Psoas muscle (tissue), 8 donors: ENCODE results near the gene GPLD1. TPM values are rescaled to one million over a fixed set of nuclear protein-coding genes. Genes with fewer than 3 reads are reported as not detected.

Experiments used
- ATAC-seq, 4 donors: fragments of 200-7000 bp; cut with Tn5 transposase; one replicate each; pipeline ENCODE4 v1.9.1; 2020; ENCODE audit warnings: moderate library complexity in 3 of 4, mild to moderate bottlenecking in 2 of 4
- DNase-seq, 2 donors: peaks; one replicate each; pipeline ENCODE4 v3.0.0-alpha.2; 2020
- H3K27ac ChIP-seq: fragments of 200-600 bp; one replicate; pipeline ENCODE4 v1.8.0; 2022
- H3K27me3 ChIP-seq, 3 donors: fragments of 200-600 bp in 1 of 3; one replicate each; pipeline versions ENCODE4 v1.6.1 to v1.8.0; 2013 to 2022; ENCODE audit warnings: low read length in 2 of 3, mild to moderate bottlenecking in 2 of 3, moderate library complexity in 1 of 3; ENCODE audit not compliant: insufficient read depth in 3 of 3
- H3K36me3 ChIP-seq, 2 donors: fragments of 200-600 bp in 1 of 2; one replicate each; pipeline versions ENCODE4 v1.6.1 to v1.8.0; 2013 to 2022; ENCODE audit warnings: low read depth in 1 of 2, mild to moderate bottlenecking in 1 of 2, moderate library complexity in 1 of 2; ENCODE audit not compliant: insufficient read depth in 1 of 2
- H3K4me1 ChIP-seq: fragments of 200-600 bp; one replicate; pipeline ENCODE4 v1.8.0; 2022
- H3K4me3 ChIP-seq: fragments of 200-600 bp; one replicate; pipeline ENCODE4 v1.8.0; 2022; ENCODE audit warnings: mild to moderate bottlenecking
- H3K9me3 ChIP-seq: fragments of 200-600 bp; one replicate; pipeline ENCODE4 v1.8.0; 2022
- WGBS, 3 donors: extraction: QIAGEN DNeasy Blood & Tissue Kit; methylation state at CpG; one replicate each; pipeline versions ENCODE4 v1.1.6 to v1.1.7; 2013; 5-methylcytosine and 5-hydroxymethylcytosine counted together
- intact Hi-C, 2 donors: fragments of 100-400 bp; cut with DNase I; formaldehyde crosslinking; loops; one replicate each; pipeline versions ENCODE4 v1.11.0 to v1.14.2; 2022
- polyA plus RNA-seq, 3 donors: library from polyadenylated mRNA; stranded (reverse); fragments of 200-250 nt; gene quantifications; one replicate each; pipeline ENCODE4 v1.2.3, GENCODE V29; 2013
- total RNA-seq, 4 donors: library from RNA; stranded (reverse); fragmentation: NEBNext Ultra II Directional in 2 of 4; extraction: Animal tissue kit (Norgen Biotek cat#: 25700) in 2 of 4; gene quantifications; one replicate each; pipeline versions ENCODE4 v1.2.1 to v1.2.4, GENCODE V29; 2021 to 2023
- TF ChIP-seq, protein P1 (sequence below): fragments of 200-600 bp; IDR thresholded peaks from one replicate; pipeline ENCODE4 v1.8.0; 2022; ENCODE audit warnings: antibody characterized with exemption
- donor health status: healthy with polysubstance abuse.
- donor health status: DM: no; HTN: no; CAD: no; lungs with moderate emphysema.
- donor health status: Bipolar disorder and iron deficiency.
- donor health status: healthy.
- donor health status: DM: yes; HTN: yes; CAD: no.
- donor health status: DM: no; HTN: no; CAD: no.
- donor health status: DM: no; HTN: no; CAD: no.
- donor health status: DM: yes; HTN: yes; CAD: no.

The GPLD1 gene
- total and polyA plus RNA-seq, 7 donors = 0.25 to 1.1 (median 0.38) TPM

DNA sequence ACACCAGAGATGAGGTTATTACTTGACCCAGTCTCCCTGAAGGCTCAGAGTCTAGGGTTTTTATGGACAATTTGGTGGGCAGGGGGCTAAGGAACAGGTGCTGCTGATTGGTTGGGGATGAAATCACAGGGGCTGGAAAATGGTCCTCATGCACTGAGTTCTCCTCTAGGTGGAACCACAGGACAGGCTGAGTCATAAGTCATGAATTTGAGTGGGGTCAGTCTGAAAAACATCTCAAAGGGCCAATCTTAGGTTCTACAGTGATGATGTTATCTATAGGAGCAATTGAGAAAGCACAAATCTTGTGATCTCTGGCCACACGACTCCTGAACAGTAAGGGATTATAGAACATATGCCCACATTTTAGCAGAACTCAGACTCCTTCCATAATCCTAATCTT lies 92.6 kb downstream of the GPLD1 start:
- DNase-seq (no peak), ATAC-seq (no peak)
- Histone ChIP-seq H3K36me3 (no peaks in the 10 kb centered on the region), H3K4me3 (no peak overlapping the region), H3K27me3 (peaks cover 0 to 1% (median 0%) of the 10 kb centered on the region in 3 donors), H3K4me1 (peaks cover 10% of the 10 kb centered on the region), H3K9me3 (peaks cover 4% of the 10 kb centered on the region), H3K27ac (no peak overlapping the region)
- TF ChIP-seq, protein P1, sequence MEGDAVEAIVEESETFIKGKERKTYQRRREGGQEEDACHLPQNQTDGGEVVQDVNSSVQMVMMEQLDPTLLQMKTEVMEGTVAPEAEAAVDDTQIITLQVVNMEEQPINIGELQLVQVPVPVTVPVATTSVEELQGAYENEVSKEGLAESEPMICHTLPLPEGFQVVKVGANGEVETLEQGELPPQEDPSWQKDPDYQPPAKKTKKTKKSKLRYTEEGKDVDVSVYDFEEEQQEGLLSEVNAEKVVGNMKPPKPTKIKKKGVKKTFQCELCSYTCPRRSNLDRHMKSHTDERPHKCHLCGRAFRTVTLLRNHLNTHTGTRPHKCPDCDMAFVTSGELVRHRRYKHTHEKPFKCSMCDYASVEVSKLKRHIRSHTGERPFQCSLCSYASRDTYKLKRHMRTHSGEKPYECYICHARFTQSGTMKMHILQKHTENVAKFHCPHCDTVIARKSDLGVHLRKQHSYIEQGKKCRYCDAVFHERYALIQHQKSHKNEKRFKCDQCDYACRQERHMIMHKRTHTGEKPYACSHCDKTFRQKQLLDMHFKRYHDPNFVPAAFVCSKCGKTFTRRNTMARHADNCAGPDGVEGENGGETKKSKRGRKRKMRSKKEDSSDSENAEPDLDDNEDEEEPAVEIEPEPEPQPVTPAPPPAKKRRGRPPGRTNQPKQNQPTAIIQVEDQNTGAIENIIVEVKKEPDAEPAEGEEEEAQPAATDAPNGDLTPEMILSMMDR = no peak
- WGBS, 3 donors = 80 to 96% (median 86%) methylated on average over 1 of the region's 1 CpG
- intact Hi-C loops = no loop called here

DNA sequence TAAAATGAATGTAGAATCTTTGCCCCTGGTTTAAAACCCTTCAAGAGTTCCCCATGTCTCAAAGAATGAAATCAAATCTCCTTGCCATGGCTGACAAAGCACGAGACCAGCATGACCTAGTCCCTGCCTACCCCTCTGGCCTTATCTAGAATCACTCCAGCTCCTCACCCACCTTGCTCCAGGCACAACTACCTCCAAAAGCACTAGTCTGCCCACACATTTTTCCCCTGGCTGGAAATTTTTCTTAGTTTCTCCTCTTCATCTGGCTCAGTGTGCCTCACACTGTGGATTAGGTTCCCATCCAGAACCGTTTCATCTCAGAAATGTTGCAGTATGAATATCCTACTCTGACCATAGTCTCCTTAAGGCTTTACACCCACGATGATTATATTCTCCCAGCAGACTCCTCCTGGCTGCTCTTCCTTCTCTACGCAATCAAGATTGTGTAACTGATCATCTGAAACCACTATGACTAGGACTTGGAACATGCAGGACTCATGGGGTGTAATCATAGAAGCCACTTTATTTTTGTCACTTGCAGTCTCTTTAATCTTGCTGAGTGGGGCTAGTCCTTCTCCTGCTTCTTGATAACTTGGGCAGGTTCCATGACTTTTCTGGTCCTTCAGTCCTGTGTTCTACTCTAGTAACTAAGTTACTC lies 94.5 kb downstream of the GPLD1 start:
- peak; percentile 97 to 99 (median 98) for ATAC-seq
- intact Hi-C loops = no loop called here
- peaks cover 10% of the 10 kb centered on the region for H3K4me1 ChIP-seq

DNA sequence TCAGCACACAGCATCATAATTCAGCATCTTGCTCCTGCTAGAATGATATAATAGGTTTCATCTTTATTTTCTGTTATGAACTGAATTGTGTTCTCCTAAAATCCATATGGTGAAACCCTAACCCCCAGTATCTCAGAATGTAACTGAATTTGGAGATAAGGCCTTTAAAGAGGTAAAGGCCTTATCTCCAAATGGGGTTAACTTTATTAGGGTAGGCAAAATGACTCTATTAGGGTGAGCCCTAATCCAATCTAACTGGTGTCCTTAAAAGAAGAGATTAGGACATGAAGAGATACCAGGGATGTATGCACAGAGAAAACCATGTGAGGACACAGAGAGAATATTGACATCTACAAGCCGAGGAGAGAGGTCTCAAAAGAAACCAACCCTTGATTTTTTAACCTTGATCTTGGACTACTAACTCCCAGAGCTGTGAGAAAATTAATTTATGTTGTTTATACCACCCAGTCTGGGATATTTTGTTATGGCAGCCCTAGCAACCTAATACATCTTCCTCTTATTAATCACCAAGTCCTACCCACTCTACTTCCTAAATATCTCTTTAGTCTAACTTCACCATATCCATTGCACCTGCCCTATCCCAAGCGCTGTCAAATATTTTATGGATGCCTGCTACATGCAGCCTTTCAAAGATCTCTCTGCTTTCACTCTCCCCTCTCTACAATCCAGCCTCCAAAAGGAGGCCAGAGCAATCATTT lies 95.2 kb downstream of the GPLD1 start:
- Histone ChIP-seq H3K36me3 (no peaks in the 10 kb centered on the region), H3K27me3 (peaks cover 0 to 1% (median 0%) of the 10 kb centered on the region in 3 donors), H3K4me1 (peaks cover 10% of the 10 kb centered on the region), H3K9me3 (peaks cover 4% of the 10 kb centered on the region), H3K4me3 (no peak overlapping the region), H3K27ac (peak overlapping the region; percentile 81)
- ATAC-seq = peak in 1 of 4 donors; percentile 5
- DNase-seq = no peak
- intact Hi-C loops = no loop called here
- WGBS, 3 donors = 94 to 96% (median 95%) methylated on average over 2 of the region's 2 CpGs
- TF ChIP-seq, protein P1 = no peak

More for the DNA sequence above, 94.5 kb downstream of the GPLD1 start:
- peak overlapping the region; percentile 81 for H3K27ac ChIP-seq
- H3K36me3 ChIP-seq = no peaks in the 10 kb centered on the region
- peaks cover 0 to 1% (median 0%) of the 10 kb centered on the region in 3 donors for H3K27me3 ChIP-seq
- peaks cover 4% of the 10 kb centered on the region for H3K9me3 ChIP-seq
- no peak for DNase-seq
- H3K4me3 ChIP-seq = no peak overlapping the region
- 27 to 45% (median 29%) methylated on average over 4 of the region's 4 CpGs for WGBS, 3 donors
- TF ChIP-seq, protein P1 = no peak

DNA sequence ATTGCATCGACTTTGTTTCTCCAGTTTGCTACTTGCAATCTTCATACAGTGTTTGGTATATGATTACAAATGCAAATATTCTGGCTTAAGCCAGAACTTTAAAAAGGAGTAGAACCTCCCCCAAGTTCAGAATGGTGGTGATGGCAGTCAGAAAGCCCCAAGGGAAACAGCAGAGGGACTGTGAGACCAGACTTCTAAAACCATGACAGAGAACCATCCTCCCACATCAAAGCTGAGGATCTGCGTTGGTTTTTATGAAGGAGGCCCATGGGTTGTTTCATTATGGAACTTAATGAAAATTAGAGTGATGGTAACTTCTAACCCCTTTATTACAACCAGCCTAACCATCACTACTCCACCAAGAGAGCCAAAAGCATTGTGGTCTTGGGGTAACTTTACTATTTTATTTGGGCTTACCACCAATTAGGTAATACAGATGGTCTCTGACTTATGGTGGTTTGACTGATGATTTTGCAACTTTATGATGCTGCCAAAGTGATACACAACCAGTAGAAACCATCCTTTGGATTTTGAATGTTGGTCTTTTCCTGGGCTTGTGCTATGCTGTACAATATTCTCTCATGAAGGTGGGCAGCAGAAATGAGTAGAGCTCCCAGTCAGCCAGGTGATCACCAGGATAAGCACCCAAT lies 97.5 kb downstream of the GPLD1 start:
- ATAC-seq = no peak
- Histone ChIP-seq H3K27ac (no peak overlapping the region), H3K36me3 (no peaks in the 10 kb centered on the region), H3K9me3 (peaks cover under 1% of the 10 kb centered on the region), H3K27me3 (no peaks in the 10 kb centered on the region), H3K4me3 (no peak overlapping the region), H3K4me1 (peaks cover 10% of the 10 kb centered on the region)
- DNase-seq = no peak
- WGBS, 3 donors = 87 to 91% (median 90%) methylated on average over 2 of the region's 2 CpGs
- intact Hi-C loops = loop anchor here in 1 of 2 donors (2.0 kb wide), 1 partner anchor 109 kb away; no protein-coding TSS in a partner anchor
- TF ChIP-seq, protein P1 = no peak
